Measurements from ENCODE around the gene ARHGAP6.
A peak's percentile ranks its signal among the peaks of the same experiment; 100 is the strongest.

DNA sequence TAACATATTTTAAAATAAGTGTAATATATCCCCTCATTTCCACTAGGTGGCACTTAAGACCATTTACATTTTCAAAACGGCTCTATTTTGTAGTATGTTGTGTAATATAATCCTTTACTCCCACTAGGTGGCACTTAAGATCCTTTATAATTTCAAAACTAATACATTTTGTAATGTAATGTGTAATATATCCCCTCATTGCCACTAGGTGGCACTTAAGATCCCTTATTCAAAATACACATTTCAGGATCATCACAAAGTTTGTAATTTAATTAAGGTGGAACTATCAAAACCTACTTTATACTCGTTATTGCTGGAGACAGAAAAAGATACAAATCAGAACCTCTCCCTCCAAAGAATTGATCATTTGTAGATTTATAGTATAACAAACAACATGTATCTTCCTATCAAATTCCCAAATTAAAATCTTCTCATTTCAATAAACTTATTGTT is 132.5 kb downstream of the ARHGAP6 start:
- TF ChIP-seq, protein P1, sequence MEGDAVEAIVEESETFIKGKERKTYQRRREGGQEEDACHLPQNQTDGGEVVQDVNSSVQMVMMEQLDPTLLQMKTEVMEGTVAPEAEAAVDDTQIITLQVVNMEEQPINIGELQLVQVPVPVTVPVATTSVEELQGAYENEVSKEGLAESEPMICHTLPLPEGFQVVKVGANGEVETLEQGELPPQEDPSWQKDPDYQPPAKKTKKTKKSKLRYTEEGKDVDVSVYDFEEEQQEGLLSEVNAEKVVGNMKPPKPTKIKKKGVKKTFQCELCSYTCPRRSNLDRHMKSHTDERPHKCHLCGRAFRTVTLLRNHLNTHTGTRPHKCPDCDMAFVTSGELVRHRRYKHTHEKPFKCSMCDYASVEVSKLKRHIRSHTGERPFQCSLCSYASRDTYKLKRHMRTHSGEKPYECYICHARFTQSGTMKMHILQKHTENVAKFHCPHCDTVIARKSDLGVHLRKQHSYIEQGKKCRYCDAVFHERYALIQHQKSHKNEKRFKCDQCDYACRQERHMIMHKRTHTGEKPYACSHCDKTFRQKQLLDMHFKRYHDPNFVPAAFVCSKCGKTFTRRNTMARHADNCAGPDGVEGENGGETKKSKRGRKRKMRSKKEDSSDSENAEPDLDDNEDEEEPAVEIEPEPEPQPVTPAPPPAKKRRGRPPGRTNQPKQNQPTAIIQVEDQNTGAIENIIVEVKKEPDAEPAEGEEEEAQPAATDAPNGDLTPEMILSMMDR (IDR thresholded peaks at IDR 0.05): peak; percentile 71 to 98 (median 90)
- TF ChIP-seq POLR2A (IDR thresholded peaks at IDR 0.05): no peak

Measured in Peyer's patch (tissue), 4 donors.